ENCODE measurements around the gene DNAJC1.

DNAJC1 gene

GRCh38 chr10:21975378-21975990, 28.0 kb downstream of the DNAJC1 start:
- Histone ChIP-seq H4K20me1 (ENCODE audit: insufficient read depth, low read length) (no peaks in the 10 kb centered on the region), H3K4me2 (ENCODE audit: low read length) (no peak overlapping the region), H3K79me2 (ENCODE audit: insufficient read depth, low read length) (no peaks in the 10 kb centered on the region), H2AFZ (ENCODE audit: low read length) (no peak overlapping the region), H3K9ac (ENCODE audit: low read length) (no peak overlapping the region), H3K4me3 (ENCODE audit: low read depth, low read length, poor library complexity, severe bottlenecking) (no peak overlapping the region), H3K27ac (ENCODE audit: low read depth, low read length, poor library complexity, severe bottlenecking) (no peak overlapping the region), H3K36me3 (ENCODE audit: insufficient read depth, low read length) (no peaks in the 10 kb centered on the region), H3K9me2 (ENCODE audit: low read depth, low read length) (no peaks in the 10 kb centered on the region), H3F3A (ENCODE audit: insufficient read depth, low read length) (no peaks in the 10 kb centered on the region), H3K9me3 (ENCODE audit: low read length) (no peaks in the 10 kb centered on the region), H3K4me1 (ENCODE audit: insufficient read depth, low read length, severe bottlenecking) (no peaks in the 10 kb centered on the region), H3K27me3 (ENCODE audit: insufficient read depth, low read length) (no peaks in the 10 kb centered on the region)
- no peak for TF ChIP-seq EZH2 (IDR thresholded peaks at IDR 0.05; ENCODE audit: borderline replicate concordance, low read length)
- TF ChIP-seq CTCF (IDR thresholded peaks at IDR 0.05; ENCODE audit: low read length), result no peak

- H3K27me3 ChIP-seq (ENCODE audit: insufficient read depth, low read length), result no peaks in the 10 kb centered on the region
- H3K4me2 ChIP-seq (ENCODE audit: low read length), result no peak overlapping the region
- no peaks in the 10 kb centered on the region for H3K9me3 ChIP-seq (ENCODE audit: low read length)
- no peaks in the 10 kb centered on the region for H3K36me3 ChIP-seq (ENCODE audit: insufficient read depth, low read length)
- H3F3A ChIP-seq (ENCODE audit: insufficient read depth, low read length), result no peaks in the 10 kb centered on the region
- no peak for TF ChIP-seq EZH2 (IDR thresholded peaks at IDR 0.05; ENCODE audit: borderline replicate concordance, low read length)
- no peak for TF ChIP-seq CTCF (IDR thresholded peaks at IDR 0.05; ENCODE audit: low read length)
- no peaks in the 10 kb centered on the region for H3K4me1 ChIP-seq (ENCODE audit: insufficient read depth, low read length, severe bottlenecking)
- no peak overlapping the region for H3K9ac ChIP-seq (ENCODE audit: low read length)
- no peaks in the 10 kb centered on the region for H3K9me2 ChIP-seq (ENCODE audit: low read depth, low read length)
- H3K4me3 ChIP-seq (ENCODE audit: low read depth, low read length, poor library complexity, severe bottlenecking), result no peak overlapping the region
- no peaks in the 10 kb centered on the region for H3K79me2 ChIP-seq (ENCODE audit: insufficient read depth, low read length)
- no peaks in the 10 kb centered on the region for H4K20me1 ChIP-seq (ENCODE audit: insufficient read depth, low read length)
- no peak overlapping the region for H2AFZ ChIP-seq (ENCODE audit: low read length)
- no peak overlapping the region for H3K27ac ChIP-seq (ENCODE audit: low read depth, low read length, poor library complexity, severe bottlenecking)
Observed at GRCh38 chr10:21972584-21972983, 30.9 kb downstream of the DNAJC1 start.

GRCh38 chr10:21969326-21970287, 33.9 kb downstream of the DNAJC1 start:
- TF ChIP-seq EZH2 (IDR thresholded peaks at IDR 0.05; ENCODE audit: borderline replicate concordance, low read length) (no peak), CTCF (IDR thresholded peaks at IDR 0.05; ENCODE audit: low read length) (no peak)
- Histone ChIP-seq H4K20me1 (ENCODE audit: insufficient read depth, low read length) (no peaks in the 10 kb centered on the region), H3K4me3 (ENCODE audit: low read depth, low read length, poor library complexity, severe bottlenecking) (no peak overlapping the region), H3K9ac (ENCODE audit: low read length) (no peak overlapping the region), H2AFZ (ENCODE audit: low read length) (no peak overlapping the region), H3K79me2 (ENCODE audit: insufficient read depth, low read length) (no peaks in the 10 kb centered on the region), H3K27ac (ENCODE audit: low read depth, low read length, poor library complexity, severe bottlenecking) (no peak overlapping the region), H3K27me3 (ENCODE audit: insufficient read depth, low read length) (no peaks in the 10 kb centered on the region), H3K4me2 (ENCODE audit: low read length) (no peak overlapping the region), H3F3A (ENCODE audit: insufficient read depth, low read length) (no peaks in the 10 kb centered on the region), H3K36me3 (ENCODE audit: insufficient read depth, low read length) (no peaks in the 10 kb centered on the region), H3K9me3 (ENCODE audit: low read length) (no peaks in the 10 kb centered on the region), H3K9me2 (ENCODE audit: low read depth, low read length) (no peaks in the 10 kb centered on the region), H3K4me1 (ENCODE audit: insufficient read depth, low read length, severe bottlenecking) (no peaks in the 10 kb centered on the region)
